Heart left ventricle (tissue), 16 donors: ENCODE results near the gene MSRB3. TPM values are rescaled to one million over a fixed set of nuclear protein-coding genes. Genes with fewer than 3 reads are reported as not detected.

Experiments used
- ATAC-seq, 4 donors: fragments of 200-7000 bp; cut with Tn5 transposase; one replicate each; pipeline ENCODE4 v1.9.1; 2020 to 2022; ENCODE audit warnings: moderate library complexity in 4 of 4, mild to moderate bottlenecking in 3 of 4, moderate number of reproducible peaks in 1 of 4
- DNase-seq, 5 donors: peaks; one replicate each; pipeline ENCODE4 v3.0.0-alpha.2; 2020
- H3K27ac ChIP-seq, 12 donors: fragments of 200-600 bp; sonication (generic) in 4 of 12; one replicate each; pipeline versions ENCODE4 v1.5.0 to v1.8.0; 2016 to 2022; ENCODE audit warnings: mild to moderate bottlenecking in 2 of 12
- H3K27me3 ChIP-seq, 9 donors: fragments of 200-600 bp; sonication (generic) in 2 of 9; one replicate each; pipeline versions ENCODE4 v1.5.1 to v1.8.0; 2016 to 2022; ENCODE audit warnings: mild to moderate bottlenecking in 3 of 9
- H3K36me3 ChIP-seq, 9 donors: fragments of 200-600 bp; sonication (generic) in 2 of 9; one replicate each; pipeline versions ENCODE4 v1.5.0 to v1.8.0; 2018 to 2022; ENCODE audit warnings: mild to moderate bottlenecking in 2 of 9
- H3K4me1 ChIP-seq, 12 donors: fragments of 200-600 bp; sonication (generic) in 4 of 12; one replicate each; pipeline versions ENCODE4 v1.5.0 to v1.8.0; 2016 to 2022; ENCODE audit warnings: mild to moderate bottlenecking in 3 of 12
- H3K4me3 ChIP-seq, 12 donors: fragments of 200-600 bp; sonication (generic) in 4 of 12; one replicate each; pipeline versions ENCODE4 v1.5.0 to v1.8.0; 2017 to 2022; ENCODE audit warnings: mild to moderate bottlenecking in 9 of 12, moderate library complexity in 4 of 12
- H3K9me3 ChIP-seq, 12 donors: fragments of 200-600 bp; sonication (generic) in 4 of 12; one replicate each; pipeline versions ENCODE4 v1.5.0 to v1.8.0; 2016 to 2022; ENCODE audit warnings: mild to moderate bottlenecking in 1 of 12
- POLR2A ChIP-seq, 2 donors: fragments of 450-650 bp; IDR thresholded peaks; one replicate each; pipeline ENCODE4 v1.6.1; 2017; ENCODE audit warnings: antibody characterized with exemption in 2 of 2, mild to moderate bottlenecking in 2 of 2, moderate library complexity in 2 of 2
- WGBS, 4 donors: extraction: QIAGEN DNeasy Blood & Tissue Kit in 2 of 4; methylation state at CpG; one replicate each; pipeline versions ENCODE4 v1.1.5 to v1.1.7; 2013 to 2018; 5-methylcytosine and 5-hydroxymethylcytosine counted together
- intact Hi-C, 10 donors: fragments of 100-400 bp; cut with DNase I; formaldehyde crosslinking; loops; one replicate each; pipeline versions ENCODE4 v1.11.1 to v1.14.2; 2022
- polyA plus RNA-seq, 2 donors: library from polyadenylated mRNA; stranded (reverse); fragments of 200-250 nt; gene quantifications; one replicate each; pipeline ENCODE4 v1.2.3, GENCODE V29; 2013
- total RNA-seq, 9 donors: library from RNA; depleted of rRNA in 2 of 9; stranded (reverse); fragments of >200 nt in 2 of 9; fragmentation: NEBNext Ultra II Directional in 3 of 9; extraction: Animal tissue kit (Norgen Biotek cat#: 25700) in 3 of 9; gene quantifications; one replicate each; pipeline versions ENCODE4 v1.1.0 to v1.2.4, GENCODE V29; 2016 to 2023
- TF ChIP-seq, protein P1 (sequence below), 12 donors: fragments of 200-600 bp; sonication (generic) in 4 of 12; IDR thresholded peaks; one replicate each; pipeline versions ENCODE4 v1.5.0 to v1.8.0; 2018 to 2022; ENCODE audit warnings: antibody characterized with exemption in 12 of 12, mild to moderate bottlenecking in 5 of 12
- donor health status: ischemic (EF 13 %, LVEDD 7.1; RV severe dilation, severe dysfunction).
- donor health status: healthy with polysubstance abuse.
- donor health status: DM: no; HTN: yes; CAD: no.
- donor health status: DM: no; HTN: no; CAD: no.
- donor health status: ischemic (EF 25% LVEDD 6.9; RV normal size, moderate dysfunction).
- donor health status: ischemic (EF 25% LVEDD 5.7; RV mildly dilated, moderate dysfunction).
- donor health status: healthy.
- donor health status: DM: yes; HTN: yes; CAD: no.
- donor health status: ischemic (EF 35%, LVEDD 5.7; RV mildly dilated, moderate dysfunction).
- donor health status: nonischemic (EF 11% LVEDD 7.7; RV severe dilation, severe dysfunction).
- donor health status: DM: yes; HTN: yes; CAD: no.
- donor health status: PGD.
- donor health status: ischemic (EF 29% LVEDD 5.4; RV normal size, mild dysfunction).
- donor health status: nonischemic (EF 23%, LVEDD 6.1; RV moderate dilation, normal function).

The MSRB3 gene
- total and polyA plus RNA-seq, 11 donors = 54.1 to 165 (median 117) TPM

DNA sequence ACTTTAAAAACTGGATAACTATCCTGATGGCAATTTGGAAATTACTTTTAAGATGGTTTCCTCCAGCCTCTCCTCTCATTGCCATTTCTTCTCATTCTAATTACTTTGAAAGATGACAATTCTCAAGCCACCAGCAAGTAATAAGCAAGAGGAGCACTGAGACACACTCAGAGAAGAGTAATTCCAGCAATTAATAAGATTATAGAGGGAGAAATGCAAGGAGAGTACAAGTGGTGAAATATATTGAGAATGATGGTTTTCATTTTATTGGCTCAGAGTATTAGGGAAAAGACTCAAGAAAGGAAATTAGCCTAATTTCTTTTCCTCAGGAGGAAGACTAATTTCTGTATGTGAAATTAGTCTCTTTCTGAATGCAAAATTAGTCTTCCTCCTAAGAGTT is 20.5 kb upstream of the MSRB3 start:
- ATAC-seq = no peak
- Histone ChIP-seq H3K27me3 (no peaks in the 10 kb centered on the region), H3K4me3 (no peak overlapping the region), H3K9me3 (no peaks in the 10 kb centered on the region), H3K27ac (no peak overlapping the region), H3K4me1 (no peaks in the 10 kb centered on the region), H3K36me3 (no peaks in the 10 kb centered on the region)
- no peak for TF ChIP-seq POLR2A (IDR thresholded peaks at IDR 0.05)
- TF ChIP-seq, protein P1, sequence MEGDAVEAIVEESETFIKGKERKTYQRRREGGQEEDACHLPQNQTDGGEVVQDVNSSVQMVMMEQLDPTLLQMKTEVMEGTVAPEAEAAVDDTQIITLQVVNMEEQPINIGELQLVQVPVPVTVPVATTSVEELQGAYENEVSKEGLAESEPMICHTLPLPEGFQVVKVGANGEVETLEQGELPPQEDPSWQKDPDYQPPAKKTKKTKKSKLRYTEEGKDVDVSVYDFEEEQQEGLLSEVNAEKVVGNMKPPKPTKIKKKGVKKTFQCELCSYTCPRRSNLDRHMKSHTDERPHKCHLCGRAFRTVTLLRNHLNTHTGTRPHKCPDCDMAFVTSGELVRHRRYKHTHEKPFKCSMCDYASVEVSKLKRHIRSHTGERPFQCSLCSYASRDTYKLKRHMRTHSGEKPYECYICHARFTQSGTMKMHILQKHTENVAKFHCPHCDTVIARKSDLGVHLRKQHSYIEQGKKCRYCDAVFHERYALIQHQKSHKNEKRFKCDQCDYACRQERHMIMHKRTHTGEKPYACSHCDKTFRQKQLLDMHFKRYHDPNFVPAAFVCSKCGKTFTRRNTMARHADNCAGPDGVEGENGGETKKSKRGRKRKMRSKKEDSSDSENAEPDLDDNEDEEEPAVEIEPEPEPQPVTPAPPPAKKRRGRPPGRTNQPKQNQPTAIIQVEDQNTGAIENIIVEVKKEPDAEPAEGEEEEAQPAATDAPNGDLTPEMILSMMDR (IDR thresholded peaks at IDR 0.05) = no peak
- intact Hi-C loops = no loop called here
- no peak for DNase-seq

DNA sequence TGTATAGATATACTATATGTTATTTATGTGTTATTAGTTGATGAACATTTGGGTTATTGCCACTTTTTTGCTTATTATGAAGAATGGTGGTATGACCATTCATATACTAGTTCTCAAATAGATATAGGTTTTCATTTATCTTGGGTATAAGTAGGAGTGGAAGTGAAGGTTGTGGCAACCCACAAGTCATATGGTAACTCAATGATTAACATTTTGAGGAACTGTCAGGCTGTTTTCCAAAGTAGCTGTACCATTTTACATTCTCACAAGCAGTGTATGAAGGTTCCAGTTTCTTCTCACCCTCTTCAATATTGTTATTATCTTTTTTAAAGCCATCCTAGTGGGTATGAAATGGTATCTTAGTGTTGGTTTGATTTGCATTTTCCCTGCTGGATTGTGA is 19.0 kb upstream of the MSRB3 start:
- intact Hi-C loops = no loop called here
- ATAC-seq = no peak
- Histone ChIP-seq H3K27ac (no peak overlapping the region), H3K9me3 (no peaks in the 10 kb centered on the region), H3K36me3 (no peaks in the 10 kb centered on the region), H3K4me3 (no peak overlapping the region), H3K27me3 (no peaks in the 10 kb centered on the region), H3K4me1 (no peaks in the 10 kb centered on the region)
- DNase-seq = no peak
- TF ChIP-seq, protein P1 (IDR thresholded peaks at IDR 0.05) = no peak
- TF ChIP-seq POLR2A (IDR thresholded peaks at IDR 0.05) = no peak

GRCh38 chr12:65263777-65264176 is 14.7 kb upstream of the MSRB3 start:
- WGBS, 4 donors = 88 to 91% (median 90%) methylated on average over 4 of the region's 4 CpGs
- no peak overlapping the region for H3K4me3 ChIP-seq
- no peak for TF ChIP-seq POLR2A (IDR thresholded peaks at IDR 0.05)
- TF ChIP-seq, protein P1 (IDR thresholded peaks at IDR 0.05) = no peak
- H3K4me1 ChIP-seq = no peaks in the 10 kb centered on the region
- H3K27me3 ChIP-seq = no peaks in the 10 kb centered on the region
- no peaks in the 10 kb centered on the region for H3K36me3 ChIP-seq
- no peak for ATAC-seq
- no peak overlapping the region for H3K27ac ChIP-seq
- no peak for DNase-seq
- no peaks in the 10 kb centered on the region for H3K9me3 ChIP-seq
- intact Hi-C loops = no loop called here

DNA sequence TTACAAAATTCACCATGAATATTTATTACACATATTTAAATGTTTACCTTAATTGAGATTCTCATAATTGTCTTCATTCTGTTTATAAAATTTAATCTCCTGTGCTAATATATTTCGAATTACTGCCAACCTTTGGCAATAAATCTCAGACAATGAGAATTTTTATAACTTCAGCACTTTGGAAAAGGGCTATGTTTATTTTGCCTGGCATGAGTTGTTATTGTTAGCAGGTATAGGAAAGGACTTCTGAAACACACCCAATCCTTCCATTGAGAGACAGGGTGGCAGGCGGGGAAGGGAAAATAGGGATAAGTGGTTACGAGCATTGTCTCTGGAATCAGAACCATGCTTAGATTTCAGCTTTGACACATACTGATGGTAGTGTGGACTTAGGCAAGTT is 12.1 kb upstream of the MSRB3 start:
- Histone ChIP-seq H3K4me1 (no peaks in the 10 kb centered on the region), H3K4me3 (no peak overlapping the region), H3K27me3 (no peaks in the 10 kb centered on the region), H3K27ac (no peak overlapping the region), H3K9me3 (no peaks in the 10 kb centered on the region), H3K36me3 (no peaks in the 10 kb centered on the region)
- intact Hi-C loops = no loop called here
- no peak for TF ChIP-seq POLR2A (IDR thresholded peaks at IDR 0.05)
- TF ChIP-seq, protein P1 (IDR thresholded peaks at IDR 0.05) = no peak
- 85 to 92% (median 89%) methylated on average over 3 of the region's 3 CpGs for WGBS, 4 donors
- DNase-seq = no peak
- ATAC-seq = no peak
